HG03354 (cell line): ENCODE data around the gene GSK3B.
A peak's percentile ranks its signal among the peaks of the same experiment; 100 is the strongest.

ENCODE experiments used
- ATAC-seq: cut with Tn5 transposase; IDR thresholded peaks from one replicate; pipeline ENCODE4 v1.9.1; 2021; ENCODE audit warnings: mild to moderate bottlenecking; ENCODE audit not compliant: unreplicated experiment, poor library complexity, severe bottlenecking

GSK3B gene

DNA sequence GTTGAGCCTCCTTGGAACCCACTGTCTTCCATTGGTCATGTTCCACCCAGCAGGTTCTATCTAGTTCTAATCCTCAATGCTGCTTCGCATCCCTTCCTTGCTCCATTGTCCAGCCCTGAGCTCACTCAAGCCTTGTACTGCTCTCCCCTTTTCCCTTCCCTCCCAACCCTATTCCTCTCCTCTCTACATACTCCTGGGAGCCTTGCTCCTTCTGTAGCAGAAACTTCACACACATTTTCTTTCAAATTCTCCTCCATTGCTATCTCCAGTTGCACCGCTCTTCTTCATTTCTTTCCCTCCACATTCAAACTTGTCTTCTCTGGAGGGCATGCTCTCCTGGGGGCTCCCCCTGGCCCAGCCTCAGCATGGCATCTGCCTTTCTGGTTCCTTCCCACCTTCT lies 297.9 kb downstream of the GSK3B start:
- no peak for ATAC-seq

DNA sequence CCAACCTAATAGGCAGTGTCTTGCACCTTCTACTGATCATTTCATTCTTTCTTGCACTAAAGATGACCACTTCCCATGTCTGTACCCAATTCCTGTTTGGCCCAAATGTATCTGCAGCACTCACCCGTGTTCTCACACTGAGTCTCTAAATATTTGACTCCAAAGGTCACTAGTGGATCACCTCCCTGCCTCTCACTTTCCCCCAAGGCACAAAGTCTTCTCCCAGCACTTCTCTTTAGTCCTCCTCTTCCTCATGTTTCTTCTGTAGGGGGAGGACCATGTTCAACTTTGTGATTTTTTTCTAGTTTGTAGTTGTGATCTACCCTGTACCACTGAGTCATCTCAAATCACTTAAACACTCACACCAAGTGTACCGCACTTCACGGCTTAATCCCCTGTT lies 298.4 kb downstream of the GSK3B start:
- no peak for ATAC-seq

DNA sequence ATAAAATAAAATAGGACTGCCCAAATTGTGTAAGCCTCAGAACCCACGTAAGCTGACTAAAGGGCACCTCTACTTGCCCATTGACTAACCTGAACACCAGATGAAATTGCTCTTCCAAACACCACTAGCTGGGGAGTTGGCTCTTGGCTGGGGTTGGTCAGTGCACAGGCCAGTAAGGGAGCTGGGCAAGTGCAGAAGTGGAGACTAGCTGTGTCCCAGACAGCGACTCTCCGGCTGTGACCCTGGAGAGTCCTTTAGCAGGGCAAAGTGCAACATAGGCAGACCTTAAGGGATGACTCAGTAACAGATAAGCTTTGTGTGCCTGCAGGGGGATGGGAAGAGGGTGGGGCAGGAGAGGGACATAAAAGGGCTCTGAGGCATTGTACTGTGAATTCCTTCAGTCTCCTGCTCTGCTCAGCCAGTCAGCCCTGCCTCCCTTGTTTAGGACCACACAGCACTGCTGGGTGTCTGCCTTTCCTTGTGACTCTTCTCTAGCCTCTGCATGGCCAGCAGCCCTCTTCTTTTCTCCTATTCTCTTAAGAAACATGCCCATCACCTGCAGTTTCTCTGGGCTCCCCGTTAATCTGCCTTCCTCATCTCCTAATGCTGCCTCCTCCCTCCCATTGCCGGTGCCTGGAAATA lies 299.2 kb downstream of the GSK3B start:
- ATAC-seq, result no peak

DNA sequence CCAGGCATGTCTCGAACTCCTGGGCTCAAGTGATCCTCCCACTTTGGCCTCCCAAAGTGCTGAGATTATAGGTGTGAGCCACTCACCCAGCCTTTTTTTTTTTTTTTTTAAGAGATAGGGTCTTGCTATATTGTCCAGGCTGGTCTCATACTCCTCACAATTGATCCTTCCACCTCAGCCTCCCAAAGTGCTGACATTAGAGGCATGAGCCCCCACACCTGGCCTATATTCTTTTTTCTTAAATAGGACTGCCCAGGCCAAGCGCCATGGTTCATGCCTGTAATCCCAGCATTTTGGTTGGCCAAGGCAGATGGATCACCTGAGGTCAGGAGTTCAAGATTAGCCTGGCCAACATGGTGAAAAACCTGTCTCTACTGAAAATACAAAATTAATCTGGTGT lies 299.8 kb downstream of the GSK3B start:
- ATAC-seq, result no peak

GRCh38 chr3:119792270-119792669 lies 302.0 kb downstream of the GSK3B start:
- no peak for ATAC-seq

DNA sequence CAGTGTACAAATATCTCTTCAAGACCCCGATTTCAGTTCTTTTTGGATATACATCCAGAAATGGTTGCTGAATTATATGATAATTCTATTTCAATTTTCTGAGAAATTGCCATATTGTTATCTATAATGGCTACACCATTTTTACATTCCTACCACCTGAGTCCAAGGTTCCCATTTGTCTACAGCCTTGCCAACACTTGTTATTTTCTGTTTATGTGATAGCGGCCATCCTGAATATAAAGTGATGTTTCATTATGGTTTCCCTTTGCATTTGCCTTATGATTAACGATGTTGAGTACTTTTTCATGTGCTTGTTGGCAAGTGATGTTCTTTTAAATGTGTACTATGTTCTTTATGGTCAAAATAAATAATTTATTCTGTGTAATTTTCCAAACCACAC lies 303.9 kb downstream of the GSK3B start:
- no peak for ATAC-seq

- no peak for ATAC-seq
These were observed 307.8 kb downstream of the GSK3B start for GRCh38 chr3:119786409-119786808.

DNA sequence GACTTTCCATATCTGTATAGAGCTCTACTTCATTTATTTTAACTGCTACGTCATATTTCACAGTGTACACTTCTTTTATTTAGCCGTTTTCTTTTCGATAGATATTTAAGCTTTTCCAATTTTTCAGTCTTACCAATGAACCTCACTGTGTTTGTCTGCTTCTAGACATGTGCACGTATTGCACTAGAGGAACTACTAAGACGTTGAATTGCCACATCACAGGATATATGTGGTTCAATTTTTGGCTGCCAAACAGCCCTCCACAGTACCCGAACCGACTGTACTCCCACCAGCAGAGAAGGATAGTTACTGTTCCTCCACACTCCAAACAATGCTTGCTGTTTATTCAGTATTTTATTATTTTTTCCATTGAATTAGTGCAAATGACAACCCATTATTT lies 310.4 kb downstream of the GSK3B start:
- no peak for ATAC-seq

- no peak for ATAC-seq
These were observed 311.0 kb downstream of the GSK3B start for GRCh38 chr3:119783255-119783654.

- no peak for ATAC-seq
These were observed 311.8 kb downstream of the GSK3B start for GRCh38 chr3:119782460-119782859.

- ATAC-seq, result no peak
These were observed 312.7 kb downstream of the GSK3B start, which contains the start of gene NR1I2 for GRCh38 chr3:119781330-119782198. Gene NR1I2, plus strand, starts transcription at chr3:119782101.

DNA sequence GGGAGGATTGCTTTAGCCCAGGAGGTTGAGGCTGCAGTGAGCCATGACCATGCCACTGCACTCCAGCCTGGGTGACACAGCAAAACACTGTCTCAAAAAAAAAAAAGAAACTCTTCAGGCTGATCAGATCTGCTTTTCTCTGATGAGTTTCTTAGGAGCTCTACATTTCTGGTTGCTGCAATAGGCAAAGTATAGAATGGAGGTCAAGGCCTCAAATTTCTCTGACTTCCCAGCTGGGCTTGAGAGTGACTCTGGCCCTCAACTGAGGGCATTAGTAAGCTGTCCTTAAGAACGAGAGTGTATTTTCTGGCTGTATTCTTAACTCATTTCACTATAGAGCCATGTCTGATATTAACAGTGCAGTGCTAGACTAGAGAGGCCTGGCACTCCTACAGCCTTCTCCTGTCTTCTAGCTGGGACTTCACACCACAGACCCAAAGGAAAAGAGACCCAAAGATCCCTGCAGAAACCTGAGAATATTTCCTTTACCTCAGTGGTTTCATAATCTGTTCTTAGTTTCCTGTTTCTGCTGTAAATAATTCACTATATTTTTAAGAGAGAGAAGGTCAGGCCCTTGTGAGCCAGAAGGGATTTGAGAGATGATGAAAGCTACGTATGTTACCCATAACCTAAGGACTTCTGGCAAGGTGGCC lies 314.4 kb downstream of the GSK3B start:
- peak; percentile 91 for ATAC-seq

- no peak for ATAC-seq
These were observed 315.4 kb downstream of the GSK3B start for GRCh38 chr3:119778811-119779210.

DNA sequence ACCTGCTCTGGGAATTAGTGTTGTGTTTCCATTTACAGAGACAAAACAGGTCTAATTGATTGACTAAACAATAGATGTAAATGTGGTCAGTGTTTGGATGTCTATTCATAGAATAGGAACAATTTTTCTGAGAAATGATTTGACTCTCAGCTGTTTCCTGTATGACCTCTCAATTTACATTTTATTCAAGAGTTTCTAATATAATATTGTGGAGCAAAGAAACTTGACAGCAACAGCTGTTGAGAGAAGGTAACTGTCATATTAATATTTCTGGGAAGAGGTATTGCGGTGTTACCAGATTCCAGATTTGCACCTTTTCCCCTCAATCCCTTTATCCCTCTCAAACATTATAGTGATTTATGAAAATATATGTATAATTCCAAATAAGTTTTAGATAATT lies 316.1 kb downstream of the GSK3B start:
- no peak for ATAC-seq

- ATAC-seq, result no peak
These were observed 317.9 kb downstream of the GSK3B start for GRCh38 chr3:119776304-119776703.

DNA sequence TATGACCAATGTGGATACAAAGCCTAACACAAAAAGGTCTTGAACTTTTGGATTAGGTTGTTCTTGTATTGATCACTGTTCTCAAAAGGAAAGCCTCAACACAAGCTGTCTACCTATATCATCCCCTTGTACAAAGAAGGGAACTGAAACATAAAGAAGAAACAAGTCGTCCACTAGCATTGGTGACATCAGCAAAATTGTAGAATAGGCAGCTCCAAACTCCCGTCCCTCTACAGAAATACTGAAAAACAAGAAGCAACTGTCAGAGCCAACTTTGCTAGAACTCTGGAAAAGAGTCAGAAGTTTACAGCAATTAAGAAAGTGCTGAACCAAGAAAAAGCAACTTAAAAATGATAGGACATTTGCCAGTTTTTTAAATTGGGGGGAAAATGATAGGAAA lies 319.8 kb downstream of the GSK3B start:
- ATAC-seq, result peak; percentile 55
